H9 (cell line): ENCODE measurements around the gene ATP1A2. TPM values are rescaled to one million over a fixed set of nuclear protein-coding genes. Genes with fewer than 3 reads are reported as not detected.

Experiments
- DNase-seq: peaks from one replicate; pipeline ENCODE4 v3.0.0-alpha.2; 2017
- H2AFZ ChIP-seq: one replicate; pipeline ENCODE4 v1.6.1; 2013; ENCODE audit warnings: mild to moderate bottlenecking, low read length, control low read depth, moderate library complexity
- H2AK5ac ChIP-seq: 2 replicates; pipeline ENCODE4 v1.6.1; 2013; ENCODE audit warnings: low read length, control low read depth, mixed read lengths; ENCODE audit not compliant: insufficient read length
- H2BK120ac ChIP-seq: one replicate; pipeline ENCODE4 v1.6.1; 2013; ENCODE audit warnings: low read depth, mild to moderate bottlenecking, low read length, control low read depth, inconsistent platforms; ENCODE audit not compliant: poor library complexity, severe bottlenecking
- H2BK12ac ChIP-seq: 2 replicates; pipeline ENCODE4 v1.6.1; 2013; ENCODE audit warnings: low read length, control low read depth, mixed read lengths, low read depth; ENCODE audit not compliant: insufficient read length
- H2BK15ac ChIP-seq: 2 replicates; pipeline ENCODE4 v1.6.1; 2013; ENCODE audit warnings: low read depth, low read length, control low read depth
- H2BK20ac ChIP-seq: one replicate; pipeline ENCODE4 v1.6.1; 2013; ENCODE audit warnings: low read depth, mild to moderate bottlenecking, low read length, control low read depth, inconsistent platforms; ENCODE audit not compliant: poor library complexity, severe bottlenecking
- H2BK5ac ChIP-seq: 2 replicates; pipeline ENCODE4 v1.6.1; 2013; ENCODE audit warnings: low read length, control low read depth, mixed read lengths; ENCODE audit not compliant: insufficient read length
- H3K14ac ChIP-seq: 2 replicates; pipeline ENCODE4 v1.6.1; 2013; ENCODE audit warnings: low read length, control low read depth; ENCODE audit not compliant: insufficient read depth
- H3K18ac ChIP-seq: 2 replicates; pipeline ENCODE4 v1.6.1; 2013; ENCODE audit warnings: low read depth, mild to moderate bottlenecking, mixed read lengths, low read length, control low read depth; ENCODE audit not compliant: insufficient read length
- H3K23ac ChIP-seq: 2 replicates; pipeline ENCODE4 v1.6.1; 2013; ENCODE audit warnings: low read length, control low read depth, mixed read lengths, low read depth; ENCODE audit not compliant: insufficient read length
- H3K23me2 ChIP-seq: 2 replicates; pipeline ENCODE4 v1.6.1; 2013; ENCODE audit warnings: low read depth, mild to moderate bottlenecking, mixed read lengths, low read length, control low read depth; ENCODE audit not compliant: insufficient read length, poor library complexity, severe bottlenecking
- H3K27ac ChIP-seq: 2 replicates; pipeline ENCODE4 v1.5.1; 2013; ENCODE audit warnings: low read length, control low read depth, mixed read lengths, low read depth; ENCODE audit not compliant: insufficient read length
- H3K27me3 ChIP-seq: 2 replicates; pipeline ENCODE4 v1.6.1; 2013; ENCODE audit warnings: low read length, control low read depth, inconsistent platforms; ENCODE audit not compliant: insufficient read depth
- H3K4ac ChIP-seq: 2 replicates; pipeline ENCODE4 v1.6.1; 2013; ENCODE audit warnings: low read depth, mild to moderate bottlenecking, control low read depth, inconsistent platforms, low read length, moderate library complexity
- H3K4me1 ChIP-seq: 2 replicates; pipeline ENCODE4 v1.6.1; 2013; ENCODE audit warnings: low read length, control low read depth, inconsistent platforms; ENCODE audit not compliant: insufficient read depth
- H3K4me2 ChIP-seq: 2 replicates; pipeline ENCODE4 v1.6.1; 2013; ENCODE audit warnings: low read length, control low read depth, mixed read lengths; ENCODE audit not compliant: insufficient read length, insufficient read depth
- H3K56ac ChIP-seq: 2 replicates; pipeline ENCODE4 v1.6.1; 2013; ENCODE audit warnings: low read depth, mild to moderate bottlenecking, mixed read lengths, low read length, control low read depth; ENCODE audit not compliant: insufficient read length
- H3K79me1 ChIP-seq: 2 replicates; pipeline ENCODE4 v1.6.1; 2013; ENCODE audit warnings: low read depth, mild to moderate bottlenecking, moderate library complexity, low read length, control low read depth, inconsistent platforms; ENCODE audit not compliant: insufficient read depth, poor library complexity, severe bottlenecking
- H3K79me2 ChIP-seq: 2 replicates; pipeline ENCODE4 v1.6.1; 2013; ENCODE audit warnings: low read length, control low read depth, inconsistent platforms; ENCODE audit not compliant: insufficient read depth
- H3K9ac ChIP-seq: 2 replicates; pipeline ENCODE4 v1.6.1; 2013; ENCODE audit warnings: low read length, control low read depth, mixed read lengths; ENCODE audit not compliant: insufficient read length; ENCODE audit errors: extremely low read depth
- H3K9me3 ChIP-seq: one replicate; pipeline ENCODE4 v1.6.1; 2013; ENCODE audit warnings: low read depth, low read length, inconsistent platforms; ENCODE audit not compliant: control insufficient read depth
- H3T11ph ChIP-seq: one replicate; pipeline ENCODE4 v1.6.1; 2013; ENCODE audit warnings: mild to moderate bottlenecking, low read length, control low read depth, inconsistent platforms
- H4K20me1 ChIP-seq: one replicate; pipeline ENCODE4 v1.6.1; 2013; ENCODE audit not compliant: control insufficient read depth, insufficient read length, insufficient read depth
- H4K5ac ChIP-seq: 2 replicates; pipeline ENCODE4 v1.6.1; 2013; ENCODE audit warnings: low read depth, mild to moderate bottlenecking, mixed read lengths, low read length, control low read depth; ENCODE audit not compliant: insufficient read length
- H4K8ac ChIP-seq: replicated peaks from 2 replicates; pipeline ENCODE4 v1.6.1; 2013; ENCODE audit warnings: low read length, control low read depth, mixed read lengths, low read depth; ENCODE audit not compliant: insufficient read length
- H4K91ac ChIP-seq: 2 replicates; pipeline ENCODE4 v1.6.1; 2013; ENCODE audit warnings: low read depth, mild to moderate bottlenecking, moderate library complexity, mixed read lengths, low read length, control low read depth; ENCODE audit not compliant: insufficient read length
- H3K27ac Mint-ChIP-seq, 3 experiments: 2 replicates in 2 of 3; 3 replicates in 1 of 3; pipeline ENCODE4 v1.8.0; 2020 to 2021; ENCODE audit warnings: mixed read lengths in 3 of 3, mild to moderate bottlenecking in 1 of 3, moderate library complexity in 1 of 3
- H3K27me3 Mint-ChIP-seq: 2 replicates; pipeline ENCODE4 v1.8.0; 2021; ENCODE audit warnings: low read depth, mild to moderate bottlenecking, moderate library complexity, mixed read lengths
- H3K36me3 Mint-ChIP-seq, 3 experiments: 2 replicates in 2 of 3; 3 replicates in 1 of 3; pipeline ENCODE4 v1.8.0; 2020 to 2021; ENCODE audit warnings: low read depth in 3 of 3, mixed read lengths in 3 of 3; ENCODE audit not compliant: insufficient read depth in 1 of 3
- H3K4me1 Mint-ChIP-seq, 2 experiments: 2 replicates each; pipeline ENCODE4 v1.8.0; 2020; ENCODE audit warnings: mixed read lengths in 2 of 2
- H3K4me3 Mint-ChIP-seq, 2 experiments: 2 replicates in 1 of 2; 3 replicates in 1 of 2; pipeline ENCODE4 v1.8.0; 2020 to 2021; ENCODE audit warnings: mild to moderate bottlenecking in 2 of 2, mixed read lengths in 2 of 2, moderate library complexity in 1 of 2
- H3K9me3 Mint-ChIP-seq, 2 experiments: 2 replicates in 1 of 2; 3 replicates in 1 of 2; pipeline ENCODE4 v1.8.0; 2020; ENCODE audit warnings: mild to moderate bottlenecking in 2 of 2, mixed read lengths in 2 of 2, moderate library complexity in 1 of 2
- WGBS: extraction: QIAGEN DNeasy Blood & Tissue Kit; methylation state at CpG from one replicate; pipeline ENCODE4 v1.1.7; 2013; ENCODE audit warnings: missing lambda C conversion rate, low lambda C conversion rate, mixed read lengths; ENCODE audit not compliant: insufficient read length; ENCODE audit errors: extremely low coverage; 5-methylcytosine and 5-hydroxymethylcytosine counted together
- total RNA-seq: library from RNA; stranded (reverse); gene quantifications from 2 replicates; pipeline ENCODE4 v1.2.1, GENCODE V29; 2021
- TF ChIP-seq, protein P1 (sequence below): fragments of 200-600 bp; sonication (generic); conservative IDR thresholded peaks from 3 replicates; pipeline ENCODE4 v1.8.0; 2021; ENCODE audit warnings: antibody characterized with exemption, mild to moderate bottlenecking

ATP1A2 gene
- total RNA-seq, 1 experiment from 2014 or later = 3.0 TPM

DNA sequence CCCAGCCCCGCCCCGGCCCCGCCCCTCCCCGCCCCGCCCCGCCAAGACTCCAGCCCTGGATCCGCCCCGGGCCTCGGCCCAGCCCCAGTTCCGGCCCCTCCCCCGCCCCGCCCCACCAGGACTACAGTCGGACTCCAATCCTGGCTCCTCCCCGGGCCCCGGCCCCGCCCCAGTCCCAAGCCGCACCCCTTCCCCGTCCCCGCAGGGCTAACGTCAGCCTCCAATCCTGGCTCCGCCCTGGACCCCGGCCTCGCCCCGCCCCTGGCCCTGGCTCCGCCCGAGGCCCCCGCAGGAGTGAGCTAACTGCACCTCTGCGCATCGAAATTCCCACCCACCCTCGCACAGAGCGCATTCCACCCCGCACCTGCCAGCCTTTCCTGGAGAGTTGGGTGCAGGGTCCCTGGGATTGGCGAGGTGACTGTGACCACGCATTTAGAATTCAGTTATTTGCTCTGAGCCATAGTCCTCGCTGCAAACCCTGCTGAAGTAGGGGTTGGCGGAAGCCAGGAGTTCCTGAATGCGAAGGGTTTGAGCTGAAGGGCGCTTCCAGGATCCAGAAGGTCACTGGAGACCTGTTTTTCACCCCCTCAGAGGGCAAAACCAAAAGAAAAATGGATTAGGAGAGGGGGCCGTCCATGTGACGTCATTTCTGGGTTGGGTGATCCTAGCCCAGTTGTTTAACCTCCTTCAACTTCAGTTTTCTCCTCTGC is 16.6 kb upstream of the ATP1A2 start:
- H3K36me3 Mint-ChIP-seq = peaks cover 0 to 12% (median 8%) of the 10 kb centered on the region in 3 experiments; a peak in 5 of 7 replicates
- Histone ChIP-seq H3K27ac (no peak overlapping the region), H2AFZ (no peak overlapping the region), H3K79me1 (no peaks in the 10 kb centered on the region), H3K79me2 (peaks cover 3% of the 10 kb centered on the region; the same call in 1 of the 2 replicates), H2BK12ac (no peak overlapping the region), H3K18ac (no peak overlapping the region), H4K8ac (no peak overlapping the region), H4K20me1 (no peaks in the 10 kb centered on the region), H4K5ac (no peak overlapping the region), H3T11ph (no peak overlapping the region), H3K23me2 (peaks cover 9% of the 10 kb centered on the region), H3K56ac (no peak overlapping the region), H3K27me3 (no peaks in the 10 kb centered on the region), H3K9me3 (no peaks in the 10 kb centered on the region), H2BK120ac (no peak overlapping the region), H4K91ac (no peak overlapping the region), H3K4ac (no peak overlapping the region), H3K23ac (no peak overlapping the region), H3K9ac (peak overlapping the region; percentile 1), H2AK5ac (no peak overlapping the region), H3K4me1 (peaks cover 19% of the 10 kb centered on the region), H2BK20ac (no peak overlapping the region), H3K4me2 (peak overlapping the region; percentile 50), H3K14ac (0 out of 2 replicates have a peak overlapping the region, but pooled peaks have one; percentile 3), H2BK5ac (no peak overlapping the region), H2BK15ac (no peak overlapping the region)
- no peaks in the 10 kb centered on the region for H3K9me3 Mint-ChIP-seq
- peaks cover 6% of the 10 kb centered on the region for H3K27me3 Mint-ChIP-seq
- peak overlapping the region; percentile 54 to 68 for H3K4me3 Mint-ChIP-seq
- peak; percentile 98 for DNase-seq
- peak overlapping the region in 1 of 3 experiments; percentile 61; a peak in 2 of 7 replicates for H3K27ac Mint-ChIP-seq
- no CpG with 5 or more reads among the region's 40 CpGs for WGBS
- TF ChIP-seq, protein P1, sequence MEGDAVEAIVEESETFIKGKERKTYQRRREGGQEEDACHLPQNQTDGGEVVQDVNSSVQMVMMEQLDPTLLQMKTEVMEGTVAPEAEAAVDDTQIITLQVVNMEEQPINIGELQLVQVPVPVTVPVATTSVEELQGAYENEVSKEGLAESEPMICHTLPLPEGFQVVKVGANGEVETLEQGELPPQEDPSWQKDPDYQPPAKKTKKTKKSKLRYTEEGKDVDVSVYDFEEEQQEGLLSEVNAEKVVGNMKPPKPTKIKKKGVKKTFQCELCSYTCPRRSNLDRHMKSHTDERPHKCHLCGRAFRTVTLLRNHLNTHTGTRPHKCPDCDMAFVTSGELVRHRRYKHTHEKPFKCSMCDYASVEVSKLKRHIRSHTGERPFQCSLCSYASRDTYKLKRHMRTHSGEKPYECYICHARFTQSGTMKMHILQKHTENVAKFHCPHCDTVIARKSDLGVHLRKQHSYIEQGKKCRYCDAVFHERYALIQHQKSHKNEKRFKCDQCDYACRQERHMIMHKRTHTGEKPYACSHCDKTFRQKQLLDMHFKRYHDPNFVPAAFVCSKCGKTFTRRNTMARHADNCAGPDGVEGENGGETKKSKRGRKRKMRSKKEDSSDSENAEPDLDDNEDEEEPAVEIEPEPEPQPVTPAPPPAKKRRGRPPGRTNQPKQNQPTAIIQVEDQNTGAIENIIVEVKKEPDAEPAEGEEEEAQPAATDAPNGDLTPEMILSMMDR = no peak
- peaks cover 57 to 63% of the 10 kb centered on the region in 2 experiments for H3K4me1 Mint-ChIP-seq
